GM18858 (cell line): ENCODE results near the gene CPA3.

Source experiments
- ATAC-seq: cut with Tn5 transposase; IDR thresholded peaks from one replicate; pipeline ENCODE4 v1.9.1; 2021; ENCODE audit not compliant: unreplicated experiment

The CPA3 gene

GRCh38 chr3:148857316-148857715 is 7.8 kb upstream of the CPA3 start:
- no peak for ATAC-seq

GRCh38 chr3:148861277-148861869 is 3.7 kb upstream of the CPA3 start:
- peak; percentile 90 for ATAC-seq

- no peak for ATAC-seq
Observed at GRCh38 chr3:148863297-148863696, 1.8 kb upstream of the CPA3 start.

GRCh38 chr3:148863814-148864213 is 1.3 kb upstream of the CPA3 start:
- no peak for ATAC-seq

- ATAC-seq = no peak
Observed at GRCh38 chr3:148866261-148866660, 1.2 kb downstream of the CPA3 start.

- ATAC-seq = no peak
Observed at GRCh38 chr3:148873270-148873927, 8.3 kb downstream of the CPA3 start.

- ATAC-seq = no peak
Observed at GRCh38 chr3:148873977-148874376, 8.9 kb downstream of the CPA3 start.

GRCh38 chr3:148878095-148878494 is 13.0 kb downstream of the CPA3 start:
- no peak for ATAC-seq

- no peak for ATAC-seq
Observed at GRCh38 chr3:148879256-148879655, 14.2 kb downstream of the CPA3 start.

- no peak for ATAC-seq
Observed at GRCh38 chr3:148880681-148881080, 15.6 kb downstream of the CPA3 start.

GRCh38 chr3:148881286-148881685 is 16.2 kb downstream of the CPA3 start:
- ATAC-seq = no peak

GRCh38 chr3:148882288-148882687 is 17.2 kb downstream of the CPA3 start:
- no peak for ATAC-seq

- no peak for ATAC-seq
Observed at GRCh38 chr3:148883163-148883562, 18.1 kb downstream of the CPA3 start.

GRCh38 chr3:148884261-148884660 is 19.2 kb downstream of the CPA3 start:
- no peak for ATAC-seq

- ATAC-seq = no peak
Observed at GRCh38 chr3:148889828-148890227, 24.7 kb downstream of the CPA3 start.

GRCh38 chr3:148896062-148896461 is 31.0 kb downstream of the CPA3 start:
- ATAC-seq = no peak

- no peak for ATAC-seq
Observed at GRCh38 chr3:148901987-148902791, 37.1 kb downstream of the CPA3 start.

GRCh38 chr3:148903022-148903442 is 37.9 kb downstream of the CPA3 start:
- no peak for ATAC-seq

GRCh38 chr3:148903941-148904340 is 38.8 kb downstream of the CPA3 start:
- no peak for ATAC-seq

GRCh38 chr3:148906667-148907066 is 41.6 kb downstream of the CPA3 start:
- ATAC-seq = no peak

GRCh38 chr3:148911173-148911572 is 46.1 kb downstream of the CPA3 start:
- no peak for ATAC-seq

- ATAC-seq = no peak
Observed at GRCh38 chr3:148911592-148911991, 46.5 kb downstream of the CPA3 start.
